K562 (cell line): ENCODE measurements around the gene ZNF778. TPM values are rescaled to one million over a fixed set of nuclear protein-coding genes. Genes with fewer than 3 reads are reported as not detected.

Experiments used
- ARHGAP35 ChIP-seq: fragments of 450-650 bp; IDR thresholded peaks from 2 replicates; pipeline ENCODE4 v1.6.1; 2018; ENCODE audit not compliant: partially characterized antibody
- BCOR ChIP-seq: fragments of 450-650 bp; IDR thresholded peaks from 2 replicates; pipeline ENCODE4 v1.6.1; 2016
- CBFB ChIP-seq: sonication (generic); formaldehyde crosslinking; IDR thresholded peaks from 2 replicates; pipeline ENCODE4 v1.4.0; 2020; ENCODE audit warnings: mild to moderate bottlenecking, missing genetic modification reagents
- ETV1 ChIP-seq: fragments of 450-650 bp; conservative IDR thresholded peaks from 2 replicates; pipeline ENCODE4 v1.6.1; 2016; ENCODE audit warnings: missing genetic modification characterization, control low read depth, low read depth, missing compliant biosample characterization
- HCFC1 ChIP-seq: IDR thresholded peaks from 2 replicates; pipeline ENCODE4 v1.6.1; 2012; ENCODE audit warnings: low read depth, low read length, improper control_type of control experiment
- IRF2 ChIP-seq: sonication (generic); formaldehyde crosslinking; IDR thresholded peaks from 2 replicates; pipeline ENCODE4 v1.8.1; 2022; ENCODE audit warnings: mild to moderate bottlenecking, missing genetic modification reagents
- MBD1 ChIP-seq: fragments of 250-450 bp; sonication (Bioruptor Pico); IDR thresholded peaks from 2 replicates; pipeline ENCODE4 v1.8.0; 2022; ENCODE audit warnings: inconsistent platforms
- RBFOX2 ChIP-seq: fragments of 200-400 bp; formaldehyde crosslinking; IDR thresholded peaks from 2 replicates; pipeline ENCODE4 v1.6.1; 2017; ENCODE audit warnings: low read depth, mild to moderate bottlenecking, low read length, moderate library complexity
- REST ChIP-seq, 2 experiments: fragments of 450-650 bp; formaldehyde crosslinking in 1 of 2; IDR thresholded peaks; 2 replicates each; pipeline versions ENCODE4 v1.4.0 to v1.6.1; 2014 to 2020; ENCODE audit warnings: mild to moderate bottlenecking in 2 of 2, borderline replicate concordance in 1 of 2, low read depth in 1 of 2
- SMARCB1 ChIP-seq: IDR thresholded peaks from 2 replicates; pipeline ENCODE4 v1.6.1; 2011; ENCODE audit warnings: improper control_type of control experiment, low read depth; ENCODE audit not compliant: insufficient read length
- TSC22D4 ChIP-seq: fragments of 450-650 bp; IDR thresholded peaks from 2 replicates; pipeline ENCODE4 v1.6.1; 2016; ENCODE audit warnings: missing genetic modification characterization, missing biosample characterization, control low read depth
- ZNF175 ChIP-seq: fragments of 200-800 bp; sonication (Bioruptor generic); IDR thresholded peaks from 2 replicates; pipeline ENCODE4 v1.6.1; 2016; ENCODE audit warnings: low read depth, mild to moderate bottlenecking, missing genetic modification characterization, missing compliant biosample characterization
- polyA plus RNA-seq, 8 experiments: library from polyadenylated mRNA; depleted of rRNA in 4 of 8; stranded (reverse) in 5 of 8; unstranded in 3 of 8; fragments of >200 nt; fragmentation: Nextera tagmentation in 2 of 8; fragmentation: Illumina TruSeq in 1 of 8; extraction: Ambion mirVana in 2 of 8; extraction: Trizol in 1 of 8; gene quantifications; 2 replicates each; pipeline versions ENCODE4 v1.2.1 to v1.2.3, GENCODE V29; 2011 to 2014; ENCODE audit warnings: inconsistent platforms in 1 of 8, missing spikeins in 1 of 8
- total RNA-seq, 7 experiments: library from RNA; depleted of rRNA in 6 of 7; stranded (reverse); fragments of >200 nt in 6 of 7; fragmentation: Illumina TruSeq in 2 of 7; extraction: Trizol in 2 of 7; gene quantifications; 2 replicates each; pipeline versions ENCODE4 v1.2.1 to v1.2.3, GENCODE V29; 2011 to 2021; ENCODE audit warnings: low replicate concordance in 1 of 7
- TF ChIP-seq, protein P1 (sequence below): fragments of 250-450 bp; sonication (Bioruptor Pico); IDR thresholded peaks from 2 replicates; pipeline ENCODE4 v1.9.0; 2021; ENCODE audit warnings: mild to moderate bottlenecking, inconsistent platforms

The ZNF778 gene
- total and polyA plus RNA-seq, 9 of the 15 experiments (the other 6 are each of a cell fraction or from before 2014, with no cell fraction given), result 0.70 to 60.6 (median 7.5) TPM

GRCh38 chr16:89217388-89218191 lies at the start of gene ZNF778 (continued):
- TF ChIP-seq ZNF175 (CRISPR knock-in tag) (no peak), MBD1 (CRISPR knock-in tag) (no peak), RBFOX2 (peak; percentile 98), ARHGAP35 (no peak), BCOR (no peak), ETV1 (tag) (peak; percentile 71), SMARCB1 (no peak), HCFC1 (peak; percentile 74), IRF2 (no peak), CBFB (CRISPR knock-in tag) (0 out of 2 replicates have a peak, but pooled peaks have one; percentile 48), TSC22D4 (tag) (no peak), REST (IDR thresholded peaks at IDR 0.05; ENCODE audit: borderline replicate concordance) (no peak), REST (CRISPR knock-in tag; IDR thresholded peaks at IDR 0.05; ENCODE audit: low read depth) (no peak)
- TF ChIP-seq, protein P1, sequence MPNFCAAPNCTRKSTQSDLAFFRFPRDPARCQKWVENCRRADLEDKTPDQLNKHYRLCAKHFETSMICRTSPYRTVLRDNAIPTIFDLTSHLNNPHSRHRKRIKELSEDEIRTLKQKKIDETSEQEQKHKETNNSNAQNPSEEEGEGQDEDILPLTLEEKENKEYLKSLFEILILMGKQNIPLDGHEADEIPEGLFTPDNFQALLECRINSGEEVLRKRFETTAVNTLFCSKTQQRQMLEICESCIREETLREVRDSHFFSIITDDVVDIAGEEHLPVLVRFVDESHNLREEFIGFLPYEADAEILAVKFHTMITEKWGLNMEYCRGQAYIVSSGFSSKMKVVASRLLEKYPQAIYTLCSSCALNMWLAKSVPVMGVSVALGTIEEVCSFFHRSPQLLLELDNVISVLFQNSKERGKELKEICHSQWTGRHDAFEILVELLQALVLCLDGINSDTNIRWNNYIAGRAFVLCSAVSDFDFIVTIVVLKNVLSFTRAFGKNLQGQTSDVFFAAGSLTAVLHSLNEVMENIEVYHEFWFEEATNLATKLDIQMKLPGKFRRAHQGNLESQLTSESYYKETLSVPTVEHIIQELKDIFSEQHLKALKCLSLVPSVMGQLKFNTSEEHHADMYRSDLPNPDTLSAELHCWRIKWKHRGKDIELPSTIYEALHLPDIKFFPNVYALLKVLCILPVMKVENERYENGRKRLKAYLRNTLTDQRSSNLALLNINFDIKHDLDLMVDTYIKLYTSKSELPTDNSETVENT (CRISPR knock-in tag), result peak; percentile 70
